HepG2 (cell line): ENCODE measurements around the gene CXADR. TPM values are rescaled to one million over a fixed set of nuclear protein-coding genes. Genes with fewer than 3 reads are reported as not detected.

Experiments
- ATRX ChIP-seq: sonication (generic); formaldehyde crosslinking; IDR thresholded peaks from 2 replicates; pipeline ENCODE4 v1.4.0; 2020; ENCODE audit warnings: missing genetic modification reagents, borderline replicate concordance
- BRD4 ChIP-seq: sonication (generic); formaldehyde crosslinking; IDR thresholded peaks from 2 replicates; pipeline ENCODE4 v1.4.0; 2020; ENCODE audit warnings: missing genetic modification reagents
- ESRRA ChIP-seq: sonication (generic); formaldehyde crosslinking; IDR thresholded peaks from 2 replicates; pipeline ENCODE4 v1.5.1; 2020; ENCODE audit warnings: mild to moderate bottlenecking, low read depth, missing genetic modification reagents
- GABPA ChIP-seq, 2 experiments: IDR thresholded peaks; 2 replicates each; pipeline ENCODE4 v1.6.1; 2011 to 2016; ENCODE audit warnings: low read depth in 2 of 2, low read length in 1 of 2, missing biosample characterization in 1 of 2, missing genetic modification characterization in 1 of 2
- GATAD1 ChIP-seq: IDR thresholded peaks from 2 replicates; pipeline ENCODE4 v1.6.1; 2016; ENCODE audit warnings: missing genetic modification reagents, missing compliant biosample characterization
- HES4 ChIP-seq: sonication (generic); formaldehyde crosslinking; IDR thresholded peaks from 2 replicates; pipeline ENCODE4 v1.9.0; 2021; ENCODE audit warnings: mild to moderate bottlenecking, missing genetic modification reagents, borderline replicate concordance
- HNF4G ChIP-seq, 2 experiments: sonication (generic) in 1 of 2; formaldehyde crosslinking in 1 of 2; IDR thresholded peaks; 2 replicates each; pipeline versions ENCODE4 v1.4.0 to v1.6.1; 2011 to 2020; ENCODE audit warnings: borderline replicate concordance in 2 of 2, low read depth in 2 of 2, mild to moderate bottlenecking in 2 of 2, low read length in 1 of 2, missing genetic modification reagents in 1 of 2, moderate library complexity in 1 of 2
- HOXA5 ChIP-seq: sonication (generic); formaldehyde crosslinking; IDR thresholded peaks from 2 replicates; pipeline ENCODE4 v1.4.0; 2020; ENCODE audit warnings: missing genetic modification reagents
- KLF13 ChIP-seq: sonication (generic); formaldehyde crosslinking; IDR thresholded peaks from 2 replicates; pipeline ENCODE4 v1.4.0; 2020; ENCODE audit warnings: mild to moderate bottlenecking, missing genetic modification reagents
- KLF6 ChIP-seq: IDR thresholded peaks from 2 replicates; pipeline ENCODE4 v1.8.0; 2016; ENCODE audit warnings: missing biosample characterization, missing genetic modification reagents
- LBX2 ChIP-seq: sonication (generic); formaldehyde crosslinking; IDR thresholded peaks from 2 replicates; pipeline ENCODE4 v1.5.0; 2020; ENCODE audit warnings: missing genetic modification reagents, mild to moderate bottlenecking, borderline replicate concordance
- LCORL ChIP-seq, 2 experiments: fragments of 450-650 bp in 1 of 2; sonication (generic) in 1 of 2; formaldehyde crosslinking in 1 of 2; IDR thresholded peaks; 2 replicates each; pipeline versions ENCODE4 v1.5.0 to v1.6.1; 2017 to 2020; ENCODE audit warnings: antibody characterized with exemption in 1 of 2, missing genetic modification reagents in 1 of 2
- MAX ChIP-seq: IDR thresholded peaks from 2 replicates; pipeline ENCODE4 v1.6.1; 2012; ENCODE audit warnings: inconsistent platforms
- MXD4 ChIP-seq: IDR thresholded peaks from 2 replicates; pipeline ENCODE4 v1.6.1; 2016; ENCODE audit warnings: mild to moderate bottlenecking, missing biosample characterization, missing genetic modification reagents
- REST ChIP-seq, 2 experiments: IDR thresholded peaks; 2 replicates each; pipeline ENCODE4 v1.6.1; 2011 to 2012; ENCODE audit warnings: low read length in 2 of 2, borderline replicate concordance in 1 of 2, low read depth in 1 of 2, mild to moderate bottlenecking in 1 of 2, moderate library complexity in 1 of 2
- SMARCC2 ChIP-seq: fragments of 450-650 bp; IDR thresholded peaks from 2 replicates; pipeline ENCODE4 v1.6.1; 2017; ENCODE audit warnings: antibody characterized with exemption, mild to moderate bottlenecking
- TFE3 ChIP-seq: IDR thresholded peaks from 2 replicates; pipeline ENCODE4 v1.6.1; 2016
- ZBTB21 ChIP-seq: sonication (generic); formaldehyde crosslinking; IDR thresholded peaks from 2 replicates; pipeline ENCODE4 v1.4.0; 2020; ENCODE audit warnings: missing genetic modification reagents
- ZMAT5 ChIP-seq: sonication (generic); formaldehyde crosslinking; IDR thresholded peaks from 2 replicates; pipeline ENCODE4 v1.5.0; 2020; ENCODE audit warnings: mild to moderate bottlenecking, low read depth, missing genetic modification reagents, borderline replicate concordance
- ZNF331 ChIP-seq: sonication (generic); formaldehyde crosslinking; IDR thresholded peaks from 2 replicates; pipeline ENCODE4 v1.4.0; 2020; ENCODE audit warnings: missing genetic modification reagents
- ZNF747 ChIP-seq: sonication (generic); formaldehyde crosslinking; IDR thresholded peaks from 2 replicates; pipeline ENCODE4 v1.8.1; 2023; ENCODE audit warnings: missing genetic modification reagents, mild to moderate bottlenecking, borderline replicate concordance
- ZNF761 ChIP-seq: sonication (generic); formaldehyde crosslinking; conservative IDR thresholded peaks from 2 replicates; pipeline ENCODE4 v1.4.0; 2020; ENCODE audit warnings: mild to moderate bottlenecking, missing genetic modification reagents
- ZNF772 ChIP-seq: sonication (generic); formaldehyde crosslinking; IDR thresholded peaks from 2 replicates; pipeline ENCODE4 v1.5.0; 2020; ENCODE audit warnings: mild to moderate bottlenecking, missing genetic modification reagents
- polyA plus RNA-seq, 8 experiments: library from polyadenylated mRNA; depleted of rRNA in 3 of 8; stranded (reverse) in 7 of 8; unstranded in 1 of 8; fragments of >200 nt; fragmentation: Illumina TruSeq in 4 of 8; extraction: Trizol in 4 of 8; gene quantifications; 2 replicates each; pipeline versions ENCODE4 v1.2.1 to v1.2.3, GENCODE V29; 2011 to 2016; ENCODE audit warnings: low read depth in 4 of 8, missing spikeins in 1 of 8, mixed read lengths in 1 of 8; ENCODE audit not compliant: insufficient read depth in 1 of 8
- total RNA-seq, 5 experiments: library from RNA; depleted of rRNA; stranded (reverse); fragments of >200 nt; fragmentation: Illumina TruSeq; extraction: Trizol; gene quantifications; 2 replicates each; pipeline ENCODE4 v1.2.3, GENCODE V29; 2016; ENCODE audit warnings: low read depth in 1 of 5

Gene CXADR
- total and polyA plus RNA-seq, 2 of the 13 experiments (the other 11 are each of a cell fraction or from before 2014, with no cell fraction given) = 86.8 to 110 TPM

- no peak for TF ChIP-seq ZMAT5 (CRISPR knock-in tag)
- no peak for TF ChIP-seq KLF13
- peak; percentile 61; the same call in 1 of the 2 replicates for TF ChIP-seq MAX
- TF ChIP-seq GATAD1 (CRISPR knock-in tag) = peak; percentile 27; the same call in 1 of the 2 replicates
- TF ChIP-seq REST (IDR thresholded peaks at IDR 0.05; ENCODE audit: borderline replicate concordance in 1 of 2, low read depth in 1 of 2, low read length in 2 of 2) = peak in 1 of 2 experiments; percentile 73; a peak in 2 of 4 replicates
- TF ChIP-seq KLF6 (CRISPR knock-in tag) = no peak; the same call in 1 of the 2 replicates
- no peak for TF ChIP-seq MXD4 (CRISPR knock-in tag)
- no peak for TF ChIP-seq ZNF761 (CRISPR knock-in tag)
- no peak for TF ChIP-seq ZNF772 (CRISPR knock-in tag)
- no peak for TF ChIP-seq GABPA (IDR thresholded peaks at IDR 0.05; ENCODE audit: low read depth, low read length)
- TF ChIP-seq GABPA (CRISPR knock-in tag; IDR thresholded peaks at IDR 0.05; ENCODE audit: low read depth) = peak; percentile 48; the same call in 1 of the 2 replicates
- no peak for TF ChIP-seq HES4 (CRISPR knock-in tag)
- TF ChIP-seq LBX2 (CRISPR knock-in tag) = no peak
- TF ChIP-seq TFE3 = peak; percentile 38; the same call in 1 of the 2 replicates
- TF ChIP-seq HNF4G (IDR thresholded peaks at IDR 0.05; ENCODE audit: borderline replicate concordance, low read depth, low read length) = peak; percentile 99
- TF ChIP-seq HNF4G (CRISPR knock-in tag; IDR thresholded peaks at IDR 0.05; ENCODE audit: borderline replicate concordance, low read depth) = peak; percentile 96
- TF ChIP-seq HOXA5 = no peak
- TF ChIP-seq ZNF331 = peak; percentile 71; the same call in 1 of the 2 replicates
- no peak for TF ChIP-seq LCORL (IDR thresholded peaks at IDR 0.05)
- 0 out of 2 replicates have a peak, but pooled peaks have one; percentile 59 for TF ChIP-seq LCORL (CRISPR knock-in tag; IDR thresholded peaks at IDR 0.05)
- TF ChIP-seq BRD4 (CRISPR knock-in tag) = no peak
- TF ChIP-seq ESRRA (CRISPR knock-in tag) = peak; percentile 75; the same call in 1 of the 2 replicates
- TF ChIP-seq ZBTB21 (CRISPR knock-in tag) = peak; percentile 79
- TF ChIP-seq ZNF747 (CRISPR knock-in tag) = no peak
- TF ChIP-seq SMARCC2 = no peak
- no peak for TF ChIP-seq ATRX
These were observed 40.1 kb upstream of the CXADR start (continued) for GRCh38 chr21:17472592-17473271.
